BLaER1 treated with 17β-estradiol and CSF1 and Interleukin-3, amounts not matched to agents 10 nM and 100 nM (cell line): ENCODE results near the gene CNPY4.

Experiments used
- H3K27ac ChIP-seq, 11 experiments: shearing (Covaris generic); formaldehyde crosslinking; 2 replicates each; pipeline ENCODE4 v1.8.1; 2022
- H3K27me3 ChIP-seq, 11 experiments: shearing (Covaris generic); formaldehyde crosslinking; 2 replicates each; pipeline ENCODE4 v1.8.1; 2022
- H3K36me3 ChIP-seq, 11 experiments: shearing (Covaris generic); formaldehyde crosslinking; 2 replicates each; pipeline ENCODE4 v1.8.1; 2022
- H3K4me1 ChIP-seq, 10 experiments: shearing (Covaris generic); formaldehyde crosslinking; 2 replicates each; pipeline ENCODE4 v1.8.1; 2022
- H3K4me2 ChIP-seq, 11 experiments: shearing (Covaris generic); formaldehyde crosslinking; 2 replicates each; pipeline ENCODE4 v1.8.1; 2022
- H3K4me3 ChIP-seq, 10 experiments: shearing (Covaris generic); formaldehyde crosslinking; 2 replicates each; pipeline ENCODE4 v1.8.1; 2022
- H3K9ac ChIP-seq, 11 experiments: shearing (Covaris generic); formaldehyde crosslinking; 2 replicates each; pipeline ENCODE4 v1.8.1; 2022
- H3K9me3 ChIP-seq, 11 experiments: shearing (Covaris generic); formaldehyde crosslinking; replicated peaks in 1 of 11; 2 replicates each; pipeline ENCODE4 v1.8.1; 2022
- H4K20me1 ChIP-seq, 11 experiments: shearing (Covaris generic); formaldehyde crosslinking; 2 replicates each; pipeline ENCODE4 v1.8.1; 2022
- Cebpa-rat ChIP-seq, 11 experiments: shearing (Covaris generic); IDR thresholded peaks; 2 replicates each; pipeline ENCODE4 v1.8.1; 2022

Gene CNPY4

DNA sequence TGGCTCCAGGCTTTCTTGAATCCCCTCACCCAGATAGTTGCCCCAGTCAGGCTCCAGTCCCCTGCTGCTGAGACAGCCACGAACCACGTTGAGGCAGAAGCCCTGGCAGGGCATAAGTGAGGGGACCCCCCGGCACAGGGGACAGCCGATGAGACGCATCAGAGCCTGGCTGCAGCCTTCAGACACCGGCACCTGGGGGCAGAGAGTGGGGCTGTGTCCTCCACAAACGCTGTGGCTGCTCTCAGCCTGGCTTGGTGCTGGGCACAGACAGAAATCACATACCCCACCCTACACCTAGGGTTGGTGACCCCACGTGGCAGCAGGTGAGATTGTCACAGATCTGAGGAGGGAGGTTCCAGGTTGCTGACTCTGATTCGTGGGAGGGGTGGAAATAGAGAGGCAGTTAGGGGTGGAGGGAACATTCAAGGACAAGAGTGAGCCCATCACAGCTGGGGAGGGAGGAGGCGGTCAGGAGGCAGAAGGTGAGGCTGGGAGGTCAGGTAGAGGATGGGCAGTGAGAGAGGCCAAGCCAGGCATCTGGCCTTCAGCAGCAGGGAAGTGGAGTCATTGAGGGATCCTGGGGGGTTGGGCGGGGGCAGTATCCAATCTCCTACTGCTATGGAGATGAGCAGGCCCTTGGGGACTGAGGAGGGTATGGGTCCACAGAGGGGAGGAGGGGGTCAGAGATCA lies 54.5 kb downstream of the CNPY4 start:
- H3K4me2 ChIP-seq, result peak overlapping the region in 3 of 11 experiments; percentile 7 to 52 (median 15); a peak in 2 of 22 replicates
- peaks cover 20 to 56% (median 47%) of the 10 kb centered on the region in 10 experiments for H3K4me1 ChIP-seq
- H3K9ac ChIP-seq, result no peak overlapping the region
- peaks cover 38 to 52% (median 48%) of the 10 kb centered on the region in 11 experiments for H3K27me3 ChIP-seq
- peaks cover 0 to 7% (median 4%) of the 10 kb centered on the region in 11 experiments; a peak in 9 of 22 replicates for H3K9me3 ChIP-seq
- H3K4me3 ChIP-seq, result no peak overlapping the region
- no peak for TF ChIP-seq Cebpa-rat (IDR thresholded peaks at IDR 0.05)
- H3K36me3 ChIP-seq, result peaks cover 0 to 38% (median 28%) of the 10 kb centered on the region in 11 experiments; a peak in 17 of 22 replicates
- peaks cover 0 to 65% (median 29%) of the 10 kb centered on the region in 11 experiments; a peak in 18 of 22 replicates for H4K20me1 ChIP-seq
- H3K27ac ChIP-seq, result no peak overlapping the region

GRCh38 chr7:100174582-100174981 lies 55.1 kb downstream of the CNPY4 start:
- Histone ChIP-seq H3K9me3 (peaks cover 0 to 7% (median 4%) of the 10 kb centered on the region in 11 experiments; a peak in 9 of 22 replicates), H3K4me2 (peak overlapping the region in 5 of 11 experiments; percentile 7 to 94 (median 39); a peak in 3 of 22 replicates), H3K4me1 (peaks cover 14 to 50% (median 41%) of the 10 kb centered on the region in 10 experiments), H3K27me3 (peaks cover 34 to 46% (median 41%) of the 10 kb centered on the region in 11 experiments), H3K36me3 (peaks cover 0 to 38% (median 28%) of the 10 kb centered on the region in 11 experiments; a peak in 17 of 22 replicates), H3K4me3 (no peak overlapping the region), H3K9ac (no peak overlapping the region), H3K27ac (no peak overlapping the region), H4K20me1 (peaks cover 0 to 60% (median 29%) of the 10 kb centered on the region in 11 experiments; a peak in 18 of 22 replicates)
- TF ChIP-seq Cebpa-rat (IDR thresholded peaks at IDR 0.05), result no peak
